8988T (cell line): ENCODE results near the gene LPP.

ENCODE experiments used
- DNase-seq: peaks from one replicate; pipeline ENCODE4 v3.0.0; 2011

LPP gene

DNA sequence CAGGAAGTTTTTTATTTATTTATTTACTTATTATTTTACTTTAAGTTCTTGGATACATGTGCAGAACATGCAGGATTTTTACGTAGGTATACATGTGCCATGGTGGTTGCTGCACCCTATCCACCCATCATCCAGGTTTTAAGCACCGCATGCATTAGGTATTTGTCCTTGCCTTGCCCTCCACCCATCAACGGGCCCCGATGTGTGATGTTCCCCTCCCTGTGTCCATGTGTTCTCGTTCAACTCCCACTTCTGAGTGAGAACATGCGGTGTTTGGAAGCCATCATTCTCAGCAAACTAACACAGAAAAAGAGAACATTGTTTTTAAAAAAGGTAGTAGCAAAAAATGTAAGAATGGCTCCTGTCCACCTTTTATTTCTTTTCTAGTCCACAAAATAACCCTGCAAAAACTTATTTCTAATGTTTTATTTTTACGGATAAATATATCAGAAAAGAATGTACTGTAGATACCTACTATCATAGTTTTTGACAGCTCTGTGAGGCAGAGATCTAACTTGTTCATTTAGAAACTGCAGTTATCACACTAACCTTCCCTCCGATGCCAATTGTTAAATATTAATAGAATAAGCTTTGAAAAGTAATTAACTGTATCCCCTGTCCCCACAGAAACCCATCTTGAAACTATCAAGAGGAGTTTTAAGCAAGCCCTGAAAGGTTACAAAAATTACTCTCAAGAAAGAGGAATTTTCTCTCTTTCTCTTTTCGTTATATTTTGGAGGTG, 189.2 kb downstream of the LPP start:
- DNase-seq: no peak

- no peak for DNase-seq
Observed at GRCh38 chr3:188343894-188344293, 189.9 kb downstream of the LPP start.

DNA sequence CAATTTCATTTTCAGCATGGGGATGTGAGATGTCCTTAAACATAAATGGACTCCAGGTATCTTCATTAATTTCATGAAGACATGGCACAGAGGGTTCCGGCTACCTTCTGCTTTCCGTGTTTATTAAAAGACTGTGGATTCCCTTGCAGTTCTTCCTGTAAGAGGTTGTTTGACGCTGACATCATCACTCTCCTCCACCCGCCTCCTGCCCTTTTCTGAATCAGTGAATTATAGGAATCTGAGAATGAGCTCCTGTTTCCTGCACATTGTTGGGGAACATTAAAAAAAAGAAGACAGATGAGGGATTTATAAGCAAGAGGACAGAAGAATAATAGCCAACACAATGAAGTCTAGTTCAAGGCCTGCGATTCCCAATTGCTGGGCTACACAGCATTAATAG, 191.3 kb downstream of the LPP start:
- no peak for DNase-seq

- no peak for DNase-seq
Observed at GRCh38 chr3:188348435-188349244, 194.7 kb downstream of the LPP start.

DNA sequence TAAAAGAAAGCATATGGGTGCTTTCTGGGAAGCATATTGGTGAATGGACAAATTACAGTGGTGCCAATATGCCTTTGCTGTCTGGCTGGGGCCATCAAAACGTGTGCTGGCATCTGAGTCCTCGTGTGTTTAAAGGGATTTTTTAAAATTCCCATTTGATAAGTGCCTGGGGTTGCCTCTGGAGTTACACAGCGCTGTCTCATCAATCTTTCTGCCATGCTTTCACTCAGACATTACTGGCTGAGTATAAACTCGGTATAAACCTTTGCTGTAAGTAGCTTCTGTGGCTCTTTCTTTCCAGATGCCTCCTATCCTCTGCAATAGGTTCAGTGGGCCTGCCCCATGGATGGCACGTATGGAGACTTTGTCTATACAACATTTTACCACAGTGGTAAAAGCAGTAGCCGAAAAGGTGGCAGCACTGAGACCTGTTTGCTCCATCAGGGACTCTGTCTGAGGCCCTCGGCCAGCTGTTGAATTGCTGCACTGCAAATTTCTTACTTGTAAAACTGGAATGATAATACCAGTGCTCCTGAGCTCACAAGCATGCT, 195.5 kb downstream of the LPP start:
- DNase-seq: no peak

- no peak for DNase-seq
Observed at GRCh38 chr3:188349933-188350332, 196.0 kb downstream of the LPP start.

GRCh38 chr3:188350961-188351360, 197.0 kb downstream of the LPP start:
- no peak for DNase-seq

GRCh38 chr3:188351648-188352047, 197.7 kb downstream of the LPP start:
- no peak for DNase-seq

DNA sequence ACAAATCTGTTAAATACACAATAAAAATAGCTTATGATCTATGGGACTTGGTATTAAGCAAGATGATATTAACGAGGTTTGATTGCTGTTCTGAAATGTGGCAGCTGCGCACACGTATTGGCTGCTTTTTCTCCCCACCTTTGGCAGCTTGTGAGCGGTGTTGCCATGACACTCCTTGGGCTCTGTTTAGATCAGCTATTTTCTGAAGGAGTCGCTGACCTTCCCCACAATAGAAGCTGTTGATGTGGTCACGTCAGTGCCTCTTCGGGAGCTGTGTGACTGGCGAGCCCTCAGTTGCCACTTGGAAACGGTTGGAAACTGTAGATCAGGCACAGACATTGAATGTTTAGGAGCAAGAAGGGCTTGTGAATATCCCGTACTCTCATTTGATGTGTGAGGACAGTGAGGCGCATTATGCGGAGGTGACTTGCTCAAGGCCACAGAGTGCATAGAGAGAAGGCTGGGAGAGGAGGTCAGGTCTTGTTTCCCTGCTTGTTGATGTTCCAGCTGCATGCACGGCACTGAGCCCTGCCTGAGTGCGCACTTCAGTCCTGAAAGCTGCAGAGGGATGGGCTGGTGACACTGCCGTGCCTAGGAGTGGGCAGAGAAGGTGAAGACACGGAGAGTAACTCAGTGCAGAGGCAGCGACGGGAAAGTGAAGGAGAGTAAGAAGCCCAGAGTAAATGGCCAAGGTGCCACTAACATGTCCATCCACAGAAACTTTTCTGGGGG, 198.4 kb downstream of the LPP start:
- DNase-seq: no peak

GRCh38 chr3:188353426-188353825, 199.5 kb downstream of the LPP start:
- DNase-seq: no peak

- DNase-seq: no peak
Observed at GRCh38 chr3:188358787-188359493, 205.0 kb downstream of the LPP start.

DNA sequence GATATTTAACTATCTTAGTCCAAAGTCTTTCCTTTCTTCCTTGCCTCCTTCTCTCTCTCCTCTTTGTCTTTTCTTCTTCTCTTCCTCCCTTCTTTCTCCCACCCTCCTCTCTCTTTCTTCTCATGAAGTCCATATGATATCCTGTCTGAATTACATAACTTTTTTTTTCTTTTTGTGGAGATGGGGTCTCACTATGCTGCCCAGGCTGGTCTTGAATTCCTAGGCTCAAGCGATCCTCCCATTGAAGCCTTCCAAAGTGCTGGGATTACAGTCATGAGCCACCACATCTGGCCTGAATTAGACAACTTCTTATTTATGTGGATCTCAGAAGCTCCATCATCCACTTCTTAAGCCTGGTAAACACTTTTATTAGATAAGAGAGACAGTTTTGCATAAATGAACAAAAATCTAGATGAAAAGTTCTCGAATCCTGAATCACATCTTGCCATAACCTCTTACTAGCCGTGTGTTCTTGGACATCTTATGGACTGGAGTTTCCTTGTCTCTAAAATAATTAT, 206.5 kb downstream of the LPP start:
- no peak for DNase-seq

GRCh38 chr3:188361888-188362287, 207.9 kb downstream of the LPP start:
- DNase-seq: no peak

DNA sequence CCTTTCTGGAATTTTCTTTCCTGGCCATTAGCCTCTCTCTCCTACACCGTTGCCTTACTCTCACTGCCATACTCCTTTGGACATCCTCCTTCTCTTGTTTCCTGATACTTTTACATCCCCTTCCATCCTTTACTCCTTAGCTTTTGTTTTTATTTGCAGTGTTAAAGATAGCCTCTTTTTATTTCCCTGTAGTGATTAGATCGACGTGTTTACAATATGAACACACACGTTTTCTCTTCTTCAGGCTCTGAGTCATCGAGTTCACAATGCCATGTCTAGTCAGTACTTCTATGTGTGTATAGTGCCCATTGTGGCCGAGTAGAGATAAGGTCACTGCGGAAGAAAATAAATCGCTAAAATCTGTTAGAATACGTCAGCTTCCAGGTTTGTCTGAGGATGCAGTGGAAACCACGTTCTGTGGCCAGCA, 208.5 kb downstream of the LPP start:
- no peak for DNase-seq

DNA sequence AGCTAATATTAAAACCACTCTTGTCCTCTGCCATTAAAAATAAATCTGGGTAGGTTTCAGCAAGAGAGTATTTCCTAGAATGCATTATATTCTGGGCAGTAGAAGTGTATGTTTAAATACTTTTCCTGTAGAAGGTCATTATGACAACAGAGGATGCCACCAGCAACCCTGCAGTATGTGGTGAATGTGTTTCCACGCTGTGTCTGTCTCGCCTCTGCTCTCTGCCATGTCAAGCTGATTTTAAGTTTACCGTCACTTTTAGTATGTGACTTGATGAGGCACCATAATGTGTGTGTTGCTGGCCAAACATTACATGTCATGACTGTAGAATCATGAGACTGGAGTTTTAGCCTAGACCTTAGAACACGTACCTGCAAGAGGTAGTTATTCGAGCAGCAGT, 211.2 kb downstream of the LPP start:
- DNase-seq: no peak

GRCh38 chr3:188365988-188366698, 212.2 kb downstream of the LPP start:
- no peak for DNase-seq

DNA sequence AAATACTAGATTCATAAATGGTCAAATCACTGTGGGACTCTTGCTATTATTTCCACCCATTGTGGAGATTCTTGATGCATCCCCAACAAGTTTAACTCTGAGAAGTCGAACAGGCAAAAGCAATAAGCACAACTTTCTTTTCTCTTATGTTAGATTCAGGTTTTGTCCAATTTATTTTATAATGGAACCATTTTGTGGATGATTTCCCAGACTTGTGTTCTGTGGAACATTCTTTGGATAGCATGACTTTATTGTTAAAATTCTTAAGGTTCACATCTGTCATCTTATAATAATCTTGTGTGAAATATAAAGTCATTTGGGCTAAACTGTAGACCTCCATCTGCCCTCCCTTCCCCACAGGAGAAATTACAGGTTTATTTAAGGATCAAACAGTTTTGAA, 213.7 kb downstream of the LPP start:
- no peak for DNase-seq

GRCh38 chr3:188369526-188369925, 215.6 kb downstream of the LPP start:
- DNase-seq: no peak

- no peak for DNase-seq
Observed at GRCh38 chr3:188370081-188370830, 216.3 kb downstream of the LPP start.

DNA sequence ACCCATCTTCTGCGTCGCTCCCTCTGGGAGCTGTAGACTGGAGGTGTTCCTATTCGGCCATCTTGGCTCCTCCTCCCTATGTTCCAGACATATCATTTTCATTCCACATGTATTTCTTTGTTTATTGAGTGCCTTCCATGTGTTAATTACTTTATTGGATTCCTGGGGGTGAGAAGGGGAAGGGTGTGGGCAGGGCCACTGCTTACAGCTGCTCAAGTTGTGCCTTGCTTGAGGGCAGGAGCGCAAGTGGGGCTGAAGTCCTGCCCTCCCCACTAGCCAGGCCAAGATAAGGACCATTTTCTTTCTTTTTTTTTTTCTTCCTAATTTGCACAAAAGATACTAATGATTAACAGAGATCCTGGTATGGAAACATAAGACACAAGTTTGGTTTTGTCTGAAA, 224.8 kb downstream of the LPP start:
- DNase-seq: no peak

GRCh38 chr3:188380252-188380651, 226.3 kb downstream of the LPP start:
- DNase-seq: no peak
